ENCODE data around the gene OBSL1. TPM values are rescaled to one million over a fixed set of nuclear protein-coding genes. Genes with fewer than 3 reads are reported as not detected.
A peak's percentile ranks its signal among the peaks of the same experiment; 100 is the strongest.

Gene OBSL1
- total RNA-seq, 2 donors from 2014 or later = 119 to 185 TPM

DNA sequence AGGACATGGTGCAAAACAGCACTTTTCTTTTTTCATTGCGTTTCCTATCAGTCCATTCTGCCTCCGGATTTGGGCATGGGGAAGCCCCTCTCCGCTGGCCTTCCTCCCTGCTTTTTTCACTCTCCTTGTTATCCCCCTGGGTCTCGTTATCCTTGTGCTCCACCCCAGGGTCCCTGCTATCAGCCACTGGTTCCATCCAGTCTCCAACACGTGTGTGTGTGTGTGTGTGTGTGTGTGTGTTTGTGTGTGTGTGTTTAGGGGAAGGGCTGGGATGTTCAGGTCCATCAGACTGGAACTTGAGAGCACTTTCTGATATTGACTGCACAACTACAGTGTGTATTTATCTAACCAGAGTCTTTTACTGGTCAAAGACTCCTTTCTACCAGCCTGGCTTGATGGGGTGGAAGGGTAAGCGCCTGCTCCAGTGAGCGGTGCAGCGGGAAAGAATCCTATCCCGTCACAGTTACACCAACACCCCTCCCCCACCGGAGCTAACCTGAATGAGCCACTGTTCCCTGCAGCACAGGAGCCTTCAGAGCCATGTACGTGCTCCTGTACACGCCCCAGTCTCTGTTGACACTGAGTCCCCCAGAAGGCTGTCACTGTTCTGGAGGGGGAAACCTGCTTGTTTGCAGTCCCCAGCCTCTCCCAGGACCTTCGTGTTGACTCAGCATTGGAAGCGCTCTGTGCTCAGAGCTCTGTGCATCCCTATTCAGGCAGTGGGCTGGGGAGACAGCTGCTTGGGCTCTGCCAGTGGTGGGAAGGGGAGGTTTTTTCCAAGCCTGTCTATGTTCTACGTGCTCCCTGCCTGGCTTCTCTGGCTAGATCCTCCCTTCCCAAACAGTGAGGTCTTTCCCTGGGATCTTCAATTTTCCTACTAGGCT, 5.4 kb upstream of the OBSL1 start:
- peak; percentile 54 to 76 (median 68) for DNase-seq

DNA sequence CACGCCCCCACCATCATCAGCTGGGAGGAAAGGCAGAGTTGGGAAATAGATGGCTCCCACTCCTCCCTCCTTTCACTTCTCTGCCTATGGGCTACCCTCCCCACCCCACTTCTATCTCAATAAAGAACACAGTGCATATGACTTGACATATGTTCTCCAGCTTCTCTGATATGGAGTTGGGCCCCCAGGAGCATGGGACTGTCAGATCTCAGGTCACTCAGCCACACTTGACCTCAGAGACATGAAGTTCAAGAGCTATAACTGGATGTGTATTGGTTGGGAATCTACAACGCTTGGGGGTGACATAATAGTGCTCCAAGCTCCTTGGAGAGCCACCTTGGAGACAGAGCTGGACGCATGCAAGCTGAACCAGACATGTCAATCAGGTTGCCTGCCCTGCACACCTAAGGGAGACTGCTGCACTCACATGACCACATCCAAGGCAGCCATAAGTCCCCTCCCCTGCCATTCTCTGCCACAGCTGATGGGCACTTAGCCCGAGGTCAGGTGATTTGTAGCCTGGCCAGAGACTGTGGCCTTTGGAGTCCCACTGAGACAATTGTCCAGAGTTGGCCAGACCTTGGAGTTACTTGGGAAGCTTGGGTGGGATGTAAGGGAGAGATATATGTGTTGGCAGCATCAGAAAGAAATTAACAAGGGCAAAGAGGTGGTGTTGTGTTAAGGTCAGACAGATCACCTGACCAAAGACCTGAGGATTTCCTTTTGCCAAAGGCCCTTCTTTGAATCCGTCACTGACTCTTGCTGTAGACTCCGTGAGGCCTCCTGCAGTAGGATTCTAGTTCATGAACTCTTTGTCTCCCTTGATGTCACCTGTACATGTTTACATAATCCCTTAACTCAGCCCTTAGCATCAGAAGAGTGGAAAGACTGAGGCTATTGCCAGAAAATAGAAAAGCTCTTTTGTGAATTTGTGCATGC, 4.5 kb upstream of the OBSL1 start:
- H3K36me3 ChIP-seq (replicated peaks in 1 of 2; ENCODE audit: insufficient read depth in 1 of 2, low read depth in 2 of 2) = no peaks in the 10 kb centered on the region
- no peak overlapping the region for H3K4me3 ChIP-seq
- no peak for ATAC-seq
- TF ChIP-seq, protein P1, sequence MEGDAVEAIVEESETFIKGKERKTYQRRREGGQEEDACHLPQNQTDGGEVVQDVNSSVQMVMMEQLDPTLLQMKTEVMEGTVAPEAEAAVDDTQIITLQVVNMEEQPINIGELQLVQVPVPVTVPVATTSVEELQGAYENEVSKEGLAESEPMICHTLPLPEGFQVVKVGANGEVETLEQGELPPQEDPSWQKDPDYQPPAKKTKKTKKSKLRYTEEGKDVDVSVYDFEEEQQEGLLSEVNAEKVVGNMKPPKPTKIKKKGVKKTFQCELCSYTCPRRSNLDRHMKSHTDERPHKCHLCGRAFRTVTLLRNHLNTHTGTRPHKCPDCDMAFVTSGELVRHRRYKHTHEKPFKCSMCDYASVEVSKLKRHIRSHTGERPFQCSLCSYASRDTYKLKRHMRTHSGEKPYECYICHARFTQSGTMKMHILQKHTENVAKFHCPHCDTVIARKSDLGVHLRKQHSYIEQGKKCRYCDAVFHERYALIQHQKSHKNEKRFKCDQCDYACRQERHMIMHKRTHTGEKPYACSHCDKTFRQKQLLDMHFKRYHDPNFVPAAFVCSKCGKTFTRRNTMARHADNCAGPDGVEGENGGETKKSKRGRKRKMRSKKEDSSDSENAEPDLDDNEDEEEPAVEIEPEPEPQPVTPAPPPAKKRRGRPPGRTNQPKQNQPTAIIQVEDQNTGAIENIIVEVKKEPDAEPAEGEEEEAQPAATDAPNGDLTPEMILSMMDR (IDR thresholded peaks at IDR 0.05) = no peak
- no peak for TF ChIP-seq POLR2A (IDR thresholded peaks at IDR 0.05)
- intact Hi-C loops (cut with DNase I) = no loop called here
- H3K4me1 ChIP-seq = peaks cover 30% of the 10 kb centered on the region
- 58 to 67% methylated on average over 6 of the region's 6 CpGs for WGBS, 2 donors
- no peaks in the 10 kb centered on the region for H3K9me3 ChIP-seq
- no peak overlapping the region for H3K27ac ChIP-seq
- H3K27me3 ChIP-seq = no peaks in the 10 kb centered on the region
- DNase-seq = no peak

More for the DNA sequence above, 5.4 kb upstream of the OBSL1 start:
- Histone ChIP-seq H3K27me3 (no peaks in the 10 kb centered on the region), H3K27ac (peak overlapping the region in 1 of 4 donors; percentile 43), H3K4me3 (no peak overlapping the region), H3K4me1 (peaks cover 26% of the 10 kb centered on the region), H3K9me3 (no peaks in the 10 kb centered on the region), H3K36me3 (replicated peaks in 1 of 2; ENCODE audit: insufficient read depth in 1 of 2, low read depth in 2 of 2) (no peaks in the 10 kb centered on the region)
- intact Hi-C loops (cut with DNase I) = no loop called here
- ATAC-seq = peak; percentile 53
- TF ChIP-seq, protein P1 (IDR thresholded peaks at IDR 0.05) = no peak
- TF ChIP-seq POLR2A (IDR thresholded peaks at IDR 0.05) = no peak
- 46 to 56% methylated on average over 13 to 15 of the region's 15 CpGs for WGBS, 2 donors

DNA sequence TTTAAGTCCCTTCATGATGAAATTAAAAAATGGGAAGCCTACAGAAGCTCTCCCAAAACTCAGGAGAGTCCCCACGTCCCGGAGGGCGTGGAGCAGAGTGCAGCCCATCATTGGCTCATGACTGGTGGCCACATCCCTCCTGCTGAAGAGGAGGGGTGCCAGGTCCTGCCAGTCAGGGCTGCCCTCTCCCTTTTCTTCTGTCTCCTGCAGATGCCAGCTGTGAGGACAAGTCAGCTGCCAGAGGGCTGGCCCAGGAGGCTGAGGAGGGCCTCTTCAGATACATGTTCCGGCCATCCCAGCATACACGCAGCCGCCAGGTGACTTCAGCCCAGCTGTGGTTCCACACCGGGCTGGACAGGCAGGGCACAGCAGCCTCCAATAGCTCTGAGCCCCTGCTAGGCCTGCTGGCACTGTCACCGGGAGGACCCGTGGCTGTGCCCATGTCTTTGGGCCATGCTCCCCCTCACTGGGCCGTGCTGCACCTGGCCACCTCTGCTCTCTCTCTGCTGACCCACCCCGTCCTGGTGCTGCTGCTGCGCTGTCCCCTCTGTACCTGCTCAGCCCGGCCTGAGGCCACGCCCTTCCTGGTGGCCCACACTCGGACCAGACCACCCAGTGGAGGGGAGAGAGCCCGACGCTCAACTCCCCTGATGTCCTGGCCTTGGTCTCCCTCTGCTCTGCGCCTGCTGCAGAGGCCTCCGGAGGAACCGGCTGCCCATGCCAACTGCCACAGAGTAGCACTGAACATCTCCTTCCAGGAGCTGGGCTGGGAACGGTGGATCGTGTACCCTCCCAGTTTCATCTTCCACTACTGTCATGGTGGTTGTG, 3.4 kb upstream of the OBSL1 start:
- Histone ChIP-seq H3K27ac (no peak overlapping the region), H3K4me3 (no peak overlapping the region), H3K27me3 (no peaks in the 10 kb centered on the region), H3K4me1 (peaks cover 36% of the 10 kb centered on the region), H3K36me3 (replicated peaks in 1 of 2; ENCODE audit: insufficient read depth in 1 of 2, low read depth in 2 of 2) (no peaks in the 10 kb centered on the region), H3K9me3 (no peaks in the 10 kb centered on the region)
- TF ChIP-seq, protein P1 (IDR thresholded peaks at IDR 0.05) = no peak
- no peak for TF ChIP-seq POLR2A (IDR thresholded peaks at IDR 0.05)
- WGBS, 2 donors = 88 to 92% methylated on average over 16 to 18 of the region's 22 CpGs
- intact Hi-C loops (cut with DNase I) = no loop called here
- DNase-seq (no peak), ATAC-seq (no peak)

DNA sequence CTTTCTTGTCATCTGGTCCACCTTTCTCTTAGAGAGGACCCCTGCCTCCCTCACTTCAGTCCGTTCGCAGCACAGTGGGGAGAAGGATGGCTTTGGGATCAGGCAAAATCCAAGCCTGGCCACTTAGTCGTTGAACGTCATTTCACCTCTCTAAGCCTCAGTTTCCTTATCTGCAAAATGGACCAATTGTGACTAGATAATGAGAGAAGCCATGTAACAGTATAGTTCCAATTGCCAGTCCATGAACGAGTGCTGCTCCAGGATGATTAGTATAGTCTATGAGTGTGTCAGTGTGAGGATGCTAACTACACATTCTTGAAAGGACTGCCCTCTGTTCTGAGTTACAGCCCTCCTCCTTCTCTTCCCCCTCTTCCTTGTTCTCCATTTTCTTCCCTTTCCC, 1.8 kb upstream of the OBSL1 start:
- peaks cover 39% of the 10 kb centered on the region for H3K4me1 ChIP-seq
- ATAC-seq = no peak
- DNase-seq = no peak
- no peaks in the 10 kb centered on the region for H3K36me3 ChIP-seq (replicated peaks in 1 of 2; ENCODE audit: insufficient read depth in 1 of 2, low read depth in 2 of 2)
- no peak for TF ChIP-seq POLR2A (IDR thresholded peaks at IDR 0.05)
- TF ChIP-seq, protein P1 (IDR thresholded peaks at IDR 0.05) = no peak
- H3K27ac ChIP-seq = no peak overlapping the region
- no peaks in the 10 kb centered on the region for H3K27me3 ChIP-seq
- intact Hi-C loops (cut with DNase I) = no loop called here
- H3K9me3 ChIP-seq = no peaks in the 10 kb centered on the region
- WGBS, 2 donors = 71 to 75% methylated on average over 5 of the region's 5 CpGs
- no peak overlapping the region for H3K4me3 ChIP-seq
